ENCODE data around the gene ARMH1.

- TF ChIP-seq, protein P1, sequence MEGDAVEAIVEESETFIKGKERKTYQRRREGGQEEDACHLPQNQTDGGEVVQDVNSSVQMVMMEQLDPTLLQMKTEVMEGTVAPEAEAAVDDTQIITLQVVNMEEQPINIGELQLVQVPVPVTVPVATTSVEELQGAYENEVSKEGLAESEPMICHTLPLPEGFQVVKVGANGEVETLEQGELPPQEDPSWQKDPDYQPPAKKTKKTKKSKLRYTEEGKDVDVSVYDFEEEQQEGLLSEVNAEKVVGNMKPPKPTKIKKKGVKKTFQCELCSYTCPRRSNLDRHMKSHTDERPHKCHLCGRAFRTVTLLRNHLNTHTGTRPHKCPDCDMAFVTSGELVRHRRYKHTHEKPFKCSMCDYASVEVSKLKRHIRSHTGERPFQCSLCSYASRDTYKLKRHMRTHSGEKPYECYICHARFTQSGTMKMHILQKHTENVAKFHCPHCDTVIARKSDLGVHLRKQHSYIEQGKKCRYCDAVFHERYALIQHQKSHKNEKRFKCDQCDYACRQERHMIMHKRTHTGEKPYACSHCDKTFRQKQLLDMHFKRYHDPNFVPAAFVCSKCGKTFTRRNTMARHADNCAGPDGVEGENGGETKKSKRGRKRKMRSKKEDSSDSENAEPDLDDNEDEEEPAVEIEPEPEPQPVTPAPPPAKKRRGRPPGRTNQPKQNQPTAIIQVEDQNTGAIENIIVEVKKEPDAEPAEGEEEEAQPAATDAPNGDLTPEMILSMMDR (IDR thresholded peaks at IDR 0.05) = no peak
- TF ChIP-seq POLR2A (IDR thresholded peaks at IDR 0.05) = no peak
These were observed 68.7 kb downstream of the ARMH1 start for GRCh38 chr1:44743211-44743610.

Measured in testis (tissue), 2 donors.